Measurements from ENCODE around the gene EHD3.

DNA sequence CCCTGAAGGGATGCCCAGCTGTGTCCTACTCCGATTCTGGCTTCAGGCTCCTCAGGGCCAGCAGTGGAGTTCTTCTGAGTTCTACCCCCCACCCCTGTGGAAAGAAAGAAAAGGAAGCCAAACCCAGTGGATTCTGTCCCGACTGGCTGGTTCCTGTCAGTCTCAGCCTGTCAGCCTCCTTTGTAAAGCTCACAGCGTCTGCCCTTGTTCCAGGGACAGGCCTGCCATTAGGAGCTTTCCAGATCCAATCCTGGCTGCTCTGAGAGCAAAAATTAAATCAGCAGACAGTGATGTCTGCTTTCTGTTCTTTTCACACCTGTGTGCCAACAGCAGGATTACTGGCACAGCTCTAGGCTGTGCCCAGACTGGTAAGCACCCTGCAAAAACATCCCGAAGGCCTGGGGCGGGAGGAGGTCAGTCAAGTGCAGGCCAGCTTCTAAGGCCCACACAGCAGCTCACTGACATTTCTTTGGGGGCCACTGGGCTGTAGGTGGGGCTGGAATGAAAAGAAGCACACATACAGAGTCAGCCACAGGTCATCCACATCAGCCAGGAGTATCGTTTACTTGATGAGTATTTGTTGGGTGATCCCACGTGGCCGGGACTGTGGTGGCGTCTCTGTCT lies 69.1 kb downstream of the EHD3 start:
- TF ChIP-seq CTCF (IDR thresholded peaks at IDR 0.05 in 2 of 3, conservative IDR thresholded peaks at IDR 0.05 in 1 of 3; ENCODE audit: control insufficient read depth in 2 of 3, extremely low read depth in 1 of 3, insufficient read depth in 1 of 3, low read depth in 3 of 3, low read length in 3 of 3) (no peak), ATF3 (IDR thresholded peaks at IDR 0.05; ENCODE audit: borderline replicate concordance, extremely low read depth, low read depth, low read length) (no peak), TAF1 (IDR thresholded peaks at IDR 0.05; ENCODE audit: borderline replicate concordance, low read depth, low read length) (no peak), SRF (IDR thresholded peaks at IDR 0.05; ENCODE audit: low read depth in 2 of 2, low read length in 2 of 2) (no peak)
